C4-2B (cell line): ENCODE results near the gene CDKAL1.

Experiments
- ZFX ChIP-seq: fragments of 450-650 bp; IDR thresholded peaks from 2 replicates; pipeline ENCODE4 v1.6.1; 2017
- TF ChIP-seq, protein P1 (sequence below): fragments of 450-650 bp; conservative IDR thresholded peaks from 2 replicates; pipeline ENCODE4 v1.5.1; 2017; ENCODE audit warnings: mild to moderate bottlenecking

DNA sequence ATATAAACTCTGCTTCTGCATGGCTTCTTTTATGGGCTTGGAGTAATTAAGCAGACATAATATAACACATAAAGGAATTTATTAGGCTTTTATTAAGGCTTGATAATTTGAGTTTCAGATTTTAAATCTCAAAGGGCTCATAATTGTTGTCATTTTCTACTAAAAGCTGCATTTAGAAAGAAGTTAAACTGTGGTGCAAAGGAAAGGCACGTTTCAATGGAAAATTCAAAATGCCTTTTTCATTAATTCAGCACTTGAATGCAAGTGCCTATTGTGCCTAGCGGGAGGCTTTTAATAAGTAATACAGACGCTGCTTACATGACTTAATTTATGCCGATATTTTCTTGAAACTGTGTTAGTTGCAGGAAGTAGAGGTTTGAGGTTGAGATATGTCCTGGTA lies 627.5 kb downstream of the CDKAL1 start:
- TF ChIP-seq, protein P1, sequence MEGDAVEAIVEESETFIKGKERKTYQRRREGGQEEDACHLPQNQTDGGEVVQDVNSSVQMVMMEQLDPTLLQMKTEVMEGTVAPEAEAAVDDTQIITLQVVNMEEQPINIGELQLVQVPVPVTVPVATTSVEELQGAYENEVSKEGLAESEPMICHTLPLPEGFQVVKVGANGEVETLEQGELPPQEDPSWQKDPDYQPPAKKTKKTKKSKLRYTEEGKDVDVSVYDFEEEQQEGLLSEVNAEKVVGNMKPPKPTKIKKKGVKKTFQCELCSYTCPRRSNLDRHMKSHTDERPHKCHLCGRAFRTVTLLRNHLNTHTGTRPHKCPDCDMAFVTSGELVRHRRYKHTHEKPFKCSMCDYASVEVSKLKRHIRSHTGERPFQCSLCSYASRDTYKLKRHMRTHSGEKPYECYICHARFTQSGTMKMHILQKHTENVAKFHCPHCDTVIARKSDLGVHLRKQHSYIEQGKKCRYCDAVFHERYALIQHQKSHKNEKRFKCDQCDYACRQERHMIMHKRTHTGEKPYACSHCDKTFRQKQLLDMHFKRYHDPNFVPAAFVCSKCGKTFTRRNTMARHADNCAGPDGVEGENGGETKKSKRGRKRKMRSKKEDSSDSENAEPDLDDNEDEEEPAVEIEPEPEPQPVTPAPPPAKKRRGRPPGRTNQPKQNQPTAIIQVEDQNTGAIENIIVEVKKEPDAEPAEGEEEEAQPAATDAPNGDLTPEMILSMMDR, result no peak
- no peak for TF ChIP-seq ZFX
